Muscle of back (tissue), 11 donors: ENCODE data around the gene IARS2. TPM values are rescaled to one million over a fixed set of nuclear protein-coding genes. Genes with fewer than 3 reads are reported as not detected.
A peak's percentile ranks its signal among the peaks of the same experiment; 100 is the strongest.
"Not testable (repeated sequence)": the region's sequence is repeated elsewhere in the genome, so short reads cannot be mapped to it uniquely, and the experiment has no call there.

Experiments
- DNase-seq, 3 donors: peaks; one replicate each; pipeline versions ENCODE4 v3.0.0 to v3.0.0-alpha.2; 2013
- polyA plus RNA-seq, 10 donors: library from polyadenylated mRNA; unstranded; fragments of 120-200 nt; gene quantifications; one replicate each; pipeline ENCODE4 v1.2.1, GENCODE V29; 2013; ENCODE audit not compliant: insufficient read length in 10 of 10

IARS2 gene
- polyA plus RNA-seq, 10 donors, result 46.4 to 63.2 (median 52.7) TPM

DNA sequence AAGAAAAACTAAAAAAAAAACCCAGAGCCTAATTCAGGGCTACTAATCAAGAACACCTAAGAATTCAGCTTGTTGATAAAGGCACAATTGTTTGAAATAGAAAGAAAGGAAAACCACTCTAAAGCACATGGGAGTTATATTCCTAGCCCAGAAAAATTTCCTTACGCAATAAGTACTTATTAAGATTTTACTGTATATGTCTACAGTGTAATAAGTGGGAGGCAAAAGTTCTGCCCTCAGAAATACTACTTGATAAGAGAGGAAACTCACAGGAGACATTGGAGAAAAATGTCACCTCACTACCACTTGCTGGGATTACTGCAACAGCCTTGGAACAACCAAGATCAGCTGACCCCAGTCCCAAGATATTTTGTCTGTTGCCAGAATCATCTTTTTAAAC is 66.1 kb downstream of the IARS2 start:
- no peak for DNase-seq

- peak; percentile 11 to 26 (median 24) for DNase-seq
Measured at GRCh38 chr1:220164116-220164515, 70.2 kb downstream of the IARS2 start.

DNA sequence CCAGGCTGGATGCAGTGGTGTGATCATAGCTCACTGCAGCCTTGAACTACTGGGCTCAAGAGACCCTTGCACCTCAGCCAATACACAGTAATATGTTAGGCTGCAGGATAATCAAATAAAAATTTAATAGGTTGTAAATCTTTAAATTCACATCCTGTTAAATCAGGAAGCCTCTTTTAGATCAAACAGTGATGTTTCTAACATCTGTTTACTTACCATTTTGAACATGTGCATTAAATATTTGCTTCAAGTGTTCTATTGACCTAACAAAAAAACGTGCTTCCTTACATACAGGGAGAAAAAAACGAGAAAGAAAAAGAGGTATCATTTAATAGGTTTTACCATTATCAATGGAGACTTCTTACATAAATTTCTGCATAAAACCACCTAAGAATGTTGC is 70.6 kb downstream of the IARS2 start:
- DNase-seq, result no peak

- DNase-seq, result no peak
Measured at GRCh38 chr1:220166853-220167252, 72.9 kb downstream of the IARS2 start.

GRCh38 chr1:220169887-220170286 is 76.0 kb downstream of the IARS2 start:
- not testable (repeated sequence) for DNase-seq

GRCh38 chr1:220170836-220171526 is 77.0 kb downstream of the IARS2 start:
- no peak for DNase-seq

DNA sequence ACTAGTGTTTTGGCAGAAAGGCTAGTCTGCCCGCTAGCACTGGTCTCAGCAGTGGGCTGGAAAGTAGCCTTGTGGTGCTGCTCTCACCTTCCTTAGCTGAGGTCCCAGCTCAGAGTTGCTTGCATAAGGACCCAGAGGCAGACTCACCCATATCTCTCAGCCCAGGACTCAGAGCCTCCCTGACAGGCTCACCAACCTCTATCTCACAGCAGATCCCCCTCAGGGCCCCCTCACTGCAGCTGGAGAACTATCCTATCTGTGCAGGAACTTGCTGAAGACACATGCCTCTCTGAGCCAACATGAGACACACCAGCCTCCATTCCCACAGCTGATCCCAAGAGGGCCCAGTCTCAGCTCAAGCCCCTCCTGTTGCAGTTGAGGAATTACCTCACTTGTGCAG is 82.6 kb downstream of the IARS2 start:
- DNase-seq, result no peak

DNA sequence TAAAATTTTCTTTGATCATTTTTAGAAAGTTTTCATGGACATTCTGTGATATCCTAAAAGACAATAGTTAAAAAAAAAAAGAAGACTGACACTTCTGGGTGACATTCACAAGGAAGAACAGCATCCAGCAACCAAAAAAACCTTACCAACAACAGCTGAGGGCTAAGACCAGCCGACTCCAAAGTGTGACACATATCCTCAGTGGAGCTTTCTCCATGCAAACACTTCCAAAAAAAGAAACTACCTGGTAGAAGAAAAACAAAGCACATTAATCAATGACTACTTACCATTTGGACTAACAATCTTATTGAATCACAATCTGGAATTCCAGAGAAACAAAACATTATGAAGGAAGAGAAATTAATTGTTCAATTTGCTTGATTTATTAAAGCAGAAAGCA is 88.2 kb downstream of the IARS2 start:
- no peak for DNase-seq

GRCh38 chr1:220182656-220183055 is 88.7 kb downstream of the IARS2 start:
- DNase-seq, result no peak

DNA sequence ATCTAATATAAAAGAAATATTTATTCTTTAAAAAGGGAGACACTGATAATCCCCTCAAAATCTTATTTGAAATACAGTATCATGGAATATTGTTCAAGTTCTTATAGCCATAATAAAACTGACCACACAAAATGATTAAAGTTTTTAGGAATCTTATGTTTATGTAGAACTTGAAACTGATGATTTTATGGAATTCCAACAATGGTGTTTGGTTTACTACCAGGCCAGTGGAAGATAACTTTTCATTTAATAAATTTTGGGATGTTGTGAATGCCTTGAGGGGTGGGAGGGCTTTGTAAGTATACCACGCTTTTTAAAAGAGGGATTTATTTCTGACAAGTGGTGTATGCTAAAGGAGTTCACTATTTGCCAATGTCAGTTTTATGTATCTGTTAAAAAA is 90.6 kb downstream of the IARS2 start:
- no peak for DNase-seq

DNA sequence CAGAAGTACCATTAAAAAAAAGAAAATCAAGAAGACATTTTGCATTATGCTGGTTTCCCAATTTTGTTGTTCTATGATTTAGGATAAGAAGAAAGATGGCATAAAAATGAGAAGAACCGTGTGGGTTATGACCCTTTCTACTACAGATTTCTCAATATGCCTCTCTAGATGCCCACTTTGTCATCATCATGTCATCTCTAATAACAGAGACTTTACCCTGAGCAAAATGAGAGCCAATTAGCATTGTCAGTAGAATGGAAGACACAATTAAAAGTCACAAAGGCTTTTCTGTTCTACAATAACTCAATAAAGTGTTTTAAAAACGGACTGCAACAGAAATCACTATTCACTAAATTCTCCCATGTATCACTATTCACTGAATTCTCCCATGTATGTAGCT is 92.8 kb downstream of the IARS2 start:
- no peak for DNase-seq

- no peak for DNase-seq
Measured at GRCh38 chr1:220188538-220188937, 94.6 kb downstream of the IARS2 start.

- peak; percentile 14 to 46 (median 17) for DNase-seq
Measured at GRCh38 chr1:220189750-220190347, 95.9 kb downstream of the IARS2 start.

DNA sequence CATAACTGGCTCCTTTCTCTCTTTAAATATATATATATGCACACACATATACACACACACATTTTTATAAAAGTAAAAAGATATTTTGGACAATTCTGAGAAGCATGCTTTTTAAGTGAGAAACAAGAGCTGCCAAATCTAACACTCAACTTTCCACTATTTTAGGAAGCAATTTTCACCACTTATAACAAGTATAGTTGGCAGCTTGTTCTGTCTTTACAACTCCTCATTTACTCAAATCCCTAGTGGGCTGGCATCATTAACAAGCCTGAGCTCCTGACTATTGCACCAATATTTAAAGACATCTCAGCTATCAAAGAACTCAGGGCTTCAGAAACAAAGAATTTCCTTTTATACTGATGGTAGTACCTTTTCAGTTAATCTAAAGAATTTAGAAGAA is 101.8 kb downstream of the IARS2 start:
- DNase-seq, result no peak

Other genes starting within 250 kb of the IARS2 start
- gene SLC30A10, start 165.6 kb upstream of the IARS2 start, polyA plus RNA-seq, result under 1 TPM in 7 of 10 donors, not detected in 3; 0.12 to 0.28 (median 0.20) TPM
- gene EPRS1, start 47.6 kb upstream of the IARS2 start, polyA plus RNA-seq, result 100 to 1,000 TPM in 3 of 10 donors, 10 to 100 TPM in 7; 87.8 to 108 (median 99.3) TPM
- 10 to 100 TPM; 21.7 to 25.9 (median 23.7) TPM for gene BPNT1, start 4.3 kb upstream of the IARS2 start, polyA plus RNA-seq
- 10 to 100 TPM; 15.1 to 27.3 (median 20.6) TPM for gene RAB3GAP2, start 178.3 kb downstream of the IARS2 start, polyA plus RNA-seq